PC-3 (cell line): ENCODE measurements around the gene DAB1. TPM values are rescaled to one million over a fixed set of nuclear protein-coding genes. Genes with fewer than 3 reads are reported as not detected.

ENCODE experiments used
- ATAC-seq: fragments of 200-7000 bp; cut with Tn5 transposase; 2 replicates; pipeline ENCODE4 v1.9.1; 2020; ENCODE audit warnings: mild to moderate bottlenecking, moderate library complexity
- BruUV-seq: library from RNA; stranded (reverse); fragments of 400-500 nt; replicated peaks from 2 replicates; lab custom pipeline; 2021; lab: Mats Ljungman, UMichigan
- CTCF ChIA-PET: fragments of 300-600 bp; sonication (Branson Sonifier 250); formaldehyde crosslinking; loops from one replicate; lab custom pipeline; 2022; ENCODE audit warnings: antibody characterized with exemption; lab: Charles Lee
- POLR2A ChIA-PET: fragments of 300-600 bp; sonication (Branson Sonifier 250); formaldehyde crosslinking; loops from one replicate; lab custom pipeline; 2022; ENCODE audit warnings: antibody characterized with exemption; ENCODE audit not compliant: unreplicated experiment; lab: Charles Lee
- DNase-seq: peaks from one replicate; pipeline ENCODE4 v3.0.0-alpha.2; 2015
- H2AFZ ChIP-seq: fragments of 300-600 bp; sonication (generic); 2 replicates; pipeline ENCODE4 v1.6.0; 2016; ENCODE audit warnings: antibody characterized with exemption, low read length
- H3F3A ChIP-seq: fragments of 300-600 bp; sonication (generic); one replicate; pipeline ENCODE4 v1.6.0; 2017; ENCODE audit warnings: antibody characterized with exemption, low read length, control low read depth, mild to moderate bottlenecking; ENCODE audit not compliant: unreplicated experiment
- H3K27ac ChIP-seq: fragments of 300-600 bp; sonication (generic); 2 replicates; pipeline ENCODE4 v1.5.1; 2016; ENCODE audit warnings: mild to moderate bottlenecking, low read length
- H3K27me3 ChIP-seq: fragments of 300-600 bp; sonication (generic); 2 replicates; pipeline ENCODE4 v1.6.1; 2016; ENCODE audit warnings: low read length, mixed read lengths
- H3K36me3 ChIP-seq: fragments of 300-600 bp; sonication (generic); 2 replicates; pipeline ENCODE4 v1.6.1; 2016; ENCODE audit warnings: low read depth, mixed run types, low read length, mixed read lengths
- H3K4me1 ChIP-seq: fragments of 300-600 bp; sonication (generic); 2 replicates; pipeline ENCODE4 v1.5.1; 2016; ENCODE audit warnings: low read length; ENCODE audit not compliant: insufficient read depth
- H3K4me2 ChIP-seq: fragments of 300-600 bp; sonication (generic); 2 replicates; pipeline ENCODE4 v1.6.0; 2016; ENCODE audit warnings: low read length
- H3K4me3 ChIP-seq: fragments of 300-600 bp; sonication (generic); 2 replicates; pipeline ENCODE4 v1.5.1; 2016; ENCODE audit warnings: mild to moderate bottlenecking, low read length, mixed read lengths
- H3K79me2 ChIP-seq: fragments of 300-600 bp; sonication (generic); 2 replicates; pipeline ENCODE4 v1.6.1; 2017; ENCODE audit warnings: low read length, mixed read lengths
- H3K9ac ChIP-seq: fragments of 300-600 bp; sonication (generic); 2 replicates; pipeline ENCODE4 v1.6.0; 2016; ENCODE audit warnings: mild to moderate bottlenecking, low read length
- H3K9me2 ChIP-seq: fragments of 300-600 bp; sonication (generic); replicated peaks from 2 replicates; pipeline ENCODE4 v1.6.1; 2016; ENCODE audit warnings: mixed run types, low read length, mixed read lengths
- H3K9me3 ChIP-seq: fragments of 300-600 bp; sonication (generic); 2 replicates; pipeline ENCODE4 v1.6.1; 2016; ENCODE audit warnings: low read length, mixed read lengths
- H4K20me1 ChIP-seq: fragments of 300-600 bp; sonication (generic); 2 replicates; pipeline ENCODE4 v1.6.1; 2016; ENCODE audit warnings: low read length, mixed read lengths
- CTCF ChIP-seq: fragments of 300-600 bp; sonication (generic); conservative IDR thresholded peaks from 2 replicates; pipeline ENCODE4 v1.5.1; 2017; ENCODE audit warnings: antibody characterized with exemption, low read depth, mild to moderate bottlenecking, low read length
- EZH2 ChIP-seq: fragments of 300-600 bp; sonication (generic); IDR thresholded peaks from one replicate; pipeline ENCODE4 v1.6.1; 2017; ENCODE audit warnings: antibody characterized with exemption, mild to moderate bottlenecking, low read length; ENCODE audit not compliant: unreplicated experiment
- EZH2phosphoT487 ChIP-seq: fragments of 300-600 bp; sonication (generic); IDR thresholded peaks from 2 replicates; pipeline ENCODE4 v1.6.1; 2018; ENCODE audit warnings: mild to moderate bottlenecking, antibody characterized with exemption, low read length, borderline replicate concordance
- intact Hi-C: fragments of 100-400 bp; cut with micrococcal nuclease; formaldehyde crosslinking; loops from 2 replicates; pipeline ENCODE4 v1.9.0; 2023
- total RNA-seq: library from RNA; depleted of rRNA; stranded (reverse); fragments of >200 nt; gene quantifications from 2 replicates; pipeline ENCODE4 v1.2.3, GENCODE V29; 2014

The DAB1 gene
- total RNA-seq, 1 experiment from 2014 or later, result not detected

GRCh38 chr1:57186455-57186854 lies 237.4 kb downstream of the DAB1 start:
- Histone ChIP-seq H3K36me3 (no peaks in the 10 kb centered on the region), H3K4me2 (no peak overlapping the region), H3K4me1 (no peaks in the 10 kb centered on the region), H3K79me2 (no peaks in the 10 kb centered on the region), H3K27me3 (peaks cover 14% of the 10 kb centered on the region; the same call in 1 of the 2 replicates), H3K4me3 (no peak overlapping the region), H3K27ac (no peak overlapping the region), H4K20me1 (no peaks in the 10 kb centered on the region), H3K9ac (no peak overlapping the region), H3K9me2 (no peaks in the 10 kb centered on the region), H3K9me3 (no peaks in the 10 kb centered on the region), H3F3A (no peaks in the 10 kb centered on the region), H2AFZ (no peak overlapping the region)
- DNase-seq (no peak), ATAC-seq (no peak)
- no TSS peak for BruUV-seq
- intact Hi-C loops, result no loop called here
- TF ChIP-seq EZH2phosphoT487 (no peak), CTCF (no peak), EZH2 (no peak)
- ChIA-PET CTCF (no interaction called here), POLR2A (no interaction called here)

GRCh38 chr1:57179001-57179400 lies 244.9 kb downstream of the DAB1 start:
- Histone ChIP-seq H3K4me3 (no peak overlapping the region), H3K4me1 (no peaks in the 10 kb centered on the region), H3K27ac (no peak overlapping the region), H4K20me1 (no peaks in the 10 kb centered on the region), H3K9me2 (no peaks in the 10 kb centered on the region), H3K79me2 (no peaks in the 10 kb centered on the region), H3K4me2 (no peak overlapping the region), H3K9ac (no peak overlapping the region), H2AFZ (no peak overlapping the region), H3F3A (no peaks in the 10 kb centered on the region), H3K36me3 (no peaks in the 10 kb centered on the region), H3K9me3 (no peaks in the 10 kb centered on the region), H3K27me3 (0 out of 2 replicates have a peak, but pooled peaks cover 3% of the 10 kb centered on the region)
- ATAC-seq, result no peak
- ChIA-PET CTCF (no interaction called here), POLR2A (no interaction called here)
- no TSS peak for BruUV-seq
- DNase-seq, result no peak
- TF ChIP-seq CTCF (no peak), EZH2 (no peak), EZH2phosphoT487 (no peak)
- intact Hi-C loops, result no loop called here

- no peaks in the 10 kb centered on the region for H4K20me1 ChIP-seq
- H3K79me2 ChIP-seq, result no peaks in the 10 kb centered on the region
- H3K9me2 ChIP-seq, result no peaks in the 10 kb centered on the region
- ATAC-seq, result no peak
- H3K9ac ChIP-seq, result no peak overlapping the region
- H2AFZ ChIP-seq, result no peak overlapping the region
- ChIA-PET POLR2A (no interaction called here), CTCF (no interaction called here)
- no peaks in the 10 kb centered on the region for H3K4me1 ChIP-seq
- no peaks in the 10 kb centered on the region for H3F3A ChIP-seq
- no peak overlapping the region for H3K4me2 ChIP-seq
- intact Hi-C loops, result no loop called here
- no peaks in the 10 kb centered on the region for H3K36me3 ChIP-seq
- no peak overlapping the region for H3K4me3 ChIP-seq
- TF ChIP-seq EZH2 (no peak), CTCF (no peak), EZH2phosphoT487 (no peak)
- 0 out of 2 replicates have a peak, but pooled peaks cover 3% of the 10 kb centered on the region for H3K27me3 ChIP-seq
- DNase-seq, result no peak
- H3K9me3 ChIP-seq, result no peaks in the 10 kb centered on the region
- H3K27ac ChIP-seq, result no peak overlapping the region
- no TSS peak for BruUV-seq
Measured at GRCh38 chr1:57175506-57175905, 248.4 kb downstream of the DAB1 start.
